PC-3 (cell line): Measurements from ENCODE around the gene HMCN1.

Experiments used
- CTCF ChIP-seq: fragments of 300-600 bp; sonication (generic); conservative IDR thresholded peaks from 2 replicates; pipeline ENCODE4 v1.5.1; 2017; ENCODE audit warnings: antibody characterized with exemption, low read depth, mild to moderate bottlenecking, low read length
- EZH2 ChIP-seq: fragments of 300-600 bp; sonication (generic); IDR thresholded peaks from one replicate; pipeline ENCODE4 v1.6.1; 2017; ENCODE audit warnings: antibody characterized with exemption, mild to moderate bottlenecking, low read length; ENCODE audit not compliant: unreplicated experiment

GRCh38 chr1:185964946-185965345, 230.8 kb downstream of the HMCN1 start:
- TF ChIP-seq CTCF (no peak), EZH2 (no peak)
